K562 (cell line): ENCODE results near the gene FBXL2. TPM values are rescaled to one million over a fixed set of nuclear protein-coding genes. Genes with fewer than 3 reads are reported as not detected.

Experiments used
- ATAC-seq: fragments of 200-7000 bp; cut with Tn5 transposase; 3 replicates; pipeline ENCODE4 v1.9.1; 2020; ENCODE audit warnings: moderate library complexity
- BruUV-seq: library from RNA; stranded (reverse); fragments of 400-500 nt; replicated peaks from 2 replicates; lab custom pipeline; 2021; lab: Mats Ljungman, UMichigan
- CTCF ChIA-PET: fragments of 300-600 bp; formaldehyde crosslinking; extraction: SDS; loops from one replicate; lab custom pipeline; 2021; ENCODE audit warnings: low intra/inter-chr PET ratio; lab: Yijun Ruan, JAX
- POLR2A ChIA-PET: fragments of 300-600, 350-650 bp; sonication (Branson Sonifier 250); formaldehyde crosslinking; extraction: SDS; loops from one replicate; lab custom pipeline; 2021; ENCODE audit warnings: antibody characterized with exemption, inconsistent platforms; lab: Yijun Ruan, JAX
- DNase-seq, 4 experiments: peaks; one replicate each; pipeline versions ENCODE4 v3.0.0 to v3.0.0-alpha.2; 2011 to 2018; ENCODE audit warnings: low spot score in 3 of 4, mixed read lengths in 3 of 4; ENCODE audit errors: extremely low read depth in 1 of 4
- FAIRE-seq: peaks from 2 replicates; lab custom pipeline; 2011; peaks lifted over from hg19 to GRCh38; lab: Jason Lieb, UNC
- H2AFZ ChIP-seq: 2 replicates; pipeline ENCODE4 v1.6.0; 2011; ENCODE audit warnings: low read depth, low read length, control low read depth, inconsistent platforms
- H3K27ac ChIP-seq: fragments of 200-600 bp; 3 replicates; pipeline ENCODE4 v1.8.0; 2011; ENCODE audit warnings: low read depth, mild to moderate bottlenecking, control low read depth, inconsistent platforms, low read length, moderate library complexity, mixed read lengths; ENCODE audit errors: extremely low read depth
- H3K27me3 ChIP-seq, 2 experiments: fragments of 300-600 bp in 1 of 2; 2 replicates in 1 of 2; 3 replicates in 1 of 2; pipeline versions ENCODE4 v1.6.0 to v1.8.0; 2011; ENCODE audit warnings: inconsistent platforms in 2 of 2, low read length in 2 of 2, mild to moderate bottlenecking in 1 of 2, mixed read lengths in 1 of 2, moderate library complexity in 1 of 2; ENCODE audit not compliant: control insufficient read depth in 2 of 2, insufficient read depth in 2 of 2
- H3K36me3 ChIP-seq: fragments of 300-600 bp; 3 replicates; pipeline ENCODE4 v1.8.0; 2011; ENCODE audit warnings: mild to moderate bottlenecking, low read length, inconsistent platforms; ENCODE audit not compliant: control insufficient read depth, insufficient read depth
- H3K4me1 ChIP-seq, 2 experiments: fragments of 200-600 bp in 1 of 2; replicated peaks in 1 of 2; 2 replicates in 1 of 2; 3 replicates in 1 of 2; pipeline versions ENCODE4 v1.5.1 to v1.8.0; 2011; ENCODE audit warnings: inconsistent platforms in 2 of 2, low read length in 2 of 2, mild to moderate bottlenecking in 1 of 2, mixed read lengths in 1 of 2, moderate library complexity in 1 of 2; ENCODE audit not compliant: control insufficient read depth in 2 of 2, insufficient read depth in 2 of 2
- H3K4me2 ChIP-seq: 2 replicates; pipeline ENCODE4 v1.6.1; 2011; ENCODE audit warnings: low read length, control low read depth, inconsistent platforms, mixed read lengths; ENCODE audit not compliant: insufficient read depth
- H3K4me3 ChIP-seq: fragments of 200-600 bp; sonication (generic), shearing (Covaris generic); 2 replicates; pipeline ENCODE4 v1.5.1; 2016; ENCODE audit warnings: control low read depth, inconsistent platforms
- H3K79me2 ChIP-seq: fragments of 200-600 bp; 3 replicates; pipeline ENCODE4 v1.8.0; 2011; ENCODE audit warnings: low read length, inconsistent platforms; ENCODE audit not compliant: control insufficient read depth, insufficient read depth
- H3K9ac ChIP-seq, 2 experiments: 2 replicates each; pipeline versions ENCODE4 v1.6.0 to v1.6.1; 2011; ENCODE audit warnings: low read depth in 2 of 2, low read length in 2 of 2, control low read depth in 1 of 2, inconsistent platforms in 1 of 2, mild to moderate bottlenecking in 1 of 2, mixed read lengths in 1 of 2; ENCODE audit not compliant: insufficient read depth in 1 of 2
- H3K9me1 ChIP-seq: one replicate; pipeline ENCODE4 v1.6.0; 2011; ENCODE audit warnings: inconsistent platforms, mild to moderate bottlenecking, low read length, moderate library complexity; ENCODE audit not compliant: control insufficient read depth, insufficient read depth
- H3K9me3 ChIP-seq: replicated peaks from 2 replicates; pipeline ENCODE4 v1.5.1; 2011; ENCODE audit warnings: low read depth, low read length, inconsistent platforms; ENCODE audit not compliant: control insufficient read depth, insufficient read depth
- H4K20me1 ChIP-seq: replicated peaks from 2 replicates; pipeline ENCODE4 v1.6.1; 2011; ENCODE audit warnings: low read length, inconsistent platforms, mixed read lengths; ENCODE audit not compliant: control insufficient read depth, insufficient read depth
- BACH1 ChIP-seq: fragments of 200-800 bp; sonication (Bioruptor generic); IDR thresholded peaks from 2 replicates; pipeline ENCODE4 v1.6.1; 2016; ENCODE audit warnings: missing genetic modification characterization, missing compliant biosample characterization
- COPS2 ChIP-seq: fragments of 450-650 bp; conservative IDR thresholded peaks from 2 replicates; pipeline ENCODE4 v1.6.1; 2016; ENCODE audit warnings: mild to moderate bottlenecking, moderate library complexity
- E2F3 ChIP-seq: fragments of 250-450 bp; sonication (Bioruptor Pico); IDR thresholded peaks from 2 replicates; pipeline ENCODE4 v1.4.0; 2020; ENCODE audit warnings: mild to moderate bottlenecking
- FIP1L1 ChIP-seq: fragments of 200-400 bp; formaldehyde crosslinking; IDR thresholded peaks from 2 replicates; pipeline ENCODE4 v1.6.1; 2018; ENCODE audit warnings: mild to moderate bottlenecking, low read depth, low read length; ENCODE audit not compliant: poor library complexity, severe bottlenecking
- FOXO4 ChIP-seq: fragments of 450-650 bp; formaldehyde crosslinking; IDR thresholded peaks from 2 replicates; pipeline ENCODE4 v1.4.0; 2020; ENCODE audit warnings: mild to moderate bottlenecking, moderate library complexity
- MCM3 ChIP-seq: fragments of 450-650 bp; IDR thresholded peaks from 2 replicates; pipeline ENCODE4 v1.6.1; 2016
- RBM15 ChIP-seq: fragments of 200-400 bp; formaldehyde crosslinking; IDR thresholded peaks from 2 replicates; pipeline ENCODE4 v1.6.1; 2018; ENCODE audit warnings: mild to moderate bottlenecking, low read length, moderate library complexity; ENCODE audit not compliant: insufficient read depth
- SIRT6 ChIP-seq: IDR thresholded peaks from one replicate; pipeline ENCODE4 v1.6.1; 2012; ENCODE audit warnings: low read depth, mild to moderate bottlenecking, control low read depth, inconsistent platforms, low read length, moderate library complexity
- SRSF3 ChIP-seq: fragments of 200-400 bp; formaldehyde crosslinking; IDR thresholded peaks from 2 replicates; pipeline ENCODE4 v1.6.1; 2016; ENCODE audit warnings: mild to moderate bottlenecking, low read length, moderate library complexity; ENCODE audit not compliant: insufficient read depth
- ZNF124 ChIP-seq: sonication (generic); formaldehyde crosslinking; IDR thresholded peaks from 2 replicates; pipeline ENCODE4 v1.8.1; 2022; ENCODE audit warnings: missing genetic modification reagents
- ZNF639 ChIP-seq, 2 experiments: fragments of 200-800 bp in 1 of 2; sonication (Bioruptor generic) in 1 of 2; sonication (generic) in 1 of 2; formaldehyde crosslinking in 1 of 2; IDR thresholded peaks in 1 of 2; conservative IDR thresholded peaks in 1 of 2; 2 replicates each; pipeline versions ENCODE4 v1.5.0 to v1.6.1; 2016 to 2020; ENCODE audit warnings: missing compliant biosample characterization in 1 of 2, missing genetic modification characterization in 1 of 2, missing genetic modification reagents in 1 of 2
- whole genome bisulfite sequencing: fragments of 100-300 bp; shearing (Covaris generic); methylation state at CpG from one replicate; pipeline ENCODE4 v1.1.6; 2016; ENCODE audit warnings: low coverage, mixed read lengths; ENCODE audit not compliant: insufficient coverage; ENCODE audit errors: missing lambda C conversion rate; 5-methylcytosine and 5-hydroxymethylcytosine counted together
- in situ Hi-C: fragments of 300-500 bp; cut with MboI; formaldehyde crosslinking; loops from 4 replicates; pipeline ENCODE4 v1.15.0; 2018; ENCODE audit warnings: inconsistent platforms, mixed read lengths
- intact Hi-C: fragments of 100-400 bp; cut with micrococcal nuclease; formaldehyde crosslinking; loops from 2 replicates; pipeline ENCODE4 v1.14.2; 2022
- polyA plus RNA-seq, 8 experiments: library from polyadenylated mRNA; depleted of rRNA in 4 of 8; stranded (reverse) in 5 of 8; unstranded in 3 of 8; fragments of >200 nt; fragmentation: Nextera tagmentation in 2 of 8; fragmentation: Illumina TruSeq in 1 of 8; extraction: Ambion mirVana in 2 of 8; extraction: Trizol in 1 of 8; gene quantifications; 2 replicates each; pipeline versions ENCODE4 v1.2.1 to v1.2.3, GENCODE V29; 2011 to 2014; ENCODE audit warnings: inconsistent platforms in 1 of 8, missing spikeins in 1 of 8
- total RNA-seq, 7 experiments: library from RNA; depleted of rRNA in 6 of 7; stranded (reverse); fragments of >200 nt in 6 of 7; fragmentation: Illumina TruSeq in 2 of 7; extraction: Trizol in 2 of 7; gene quantifications; 2 replicates each; pipeline versions ENCODE4 v1.2.1 to v1.2.3, GENCODE V29; 2011 to 2021; ENCODE audit warnings: low replicate concordance in 1 of 7
- TF ChIP-seq, protein P1 (sequence below): sonication (generic); formaldehyde crosslinking; IDR thresholded peaks from 2 replicates; pipeline ENCODE4 v1.8.0; 2022; ENCODE audit warnings: mild to moderate bottlenecking, missing genetic modification reagents

FBXL2 gene
- total and polyA plus RNA-seq, 9 of the 15 experiments (the other 6 are each of a cell fraction or from before 2014, with no cell fraction given): 1.3 to 6.9 (median 1.9) TPM

- no peak for FAIRE-seq
Observed at GRCh38 chr3:33363113-33363800, 86.0 kb downstream of the FBXL2 start.

More at GRCh38 chr3:33363113-33363800, 86.0 kb downstream of the FBXL2 start:
- no peaks in the 10 kb centered on the region for H4K20me1 ChIP-seq
- in situ Hi-C loops: no loop called here
- no peaks in the 10 kb centered on the region for H3K79me2 ChIP-seq
- ChIA-PET CTCF (no interaction called here), POLR2A (interaction anchor here (0.6 to 2.2 kb wide), 3 partner anchors 9 to 93 kb away, joined by 3 to 10 read pairs (median 3); no protein-coding TSS in a partner anchor)
- no peak overlapping the region for H2AFZ ChIP-seq
- 11% methylated on average over 3 of the region's 3 CpGs for WGBS
- TF ChIP-seq MCM3 (no peak), SRSF3 (no peak), SIRT6 (no peak), FOXO4 (CRISPR knock-in tag) (no peak), RBM15 (no peak), E2F3 (CRISPR knock-in tag) (no peak), BACH1 (tag) (no peak), ZNF124 (CRISPR knock-in tag) (no peak), COPS2 (no peak), FIP1L1 (no peak), ZNF639 (CRISPR knock-in tag; conservative IDR thresholded peaks at IDR 0.05 in 1 of 2, IDR thresholded peaks at IDR 0.05 in 1 of 2) (no peak)
- TF ChIP-seq, protein P1, sequence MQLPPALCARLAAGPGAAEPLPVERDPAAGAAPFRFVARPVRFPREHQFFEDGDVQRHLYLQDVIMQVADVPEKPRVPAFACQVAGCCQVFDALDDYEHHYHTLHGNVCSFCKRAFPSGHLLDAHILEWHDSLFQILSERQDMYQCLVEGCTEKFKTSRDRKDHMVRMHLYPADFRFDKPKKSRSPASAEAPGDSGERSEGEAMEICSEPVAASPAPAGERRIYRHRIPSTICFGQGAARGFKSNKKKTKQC (CRISPR knock-in tag): no peak
- no peak overlapping the region for H3K9ac ChIP-seq
- ATAC-seq (no peak), DNase-seq (no peak)
- no peaks in the 10 kb centered on the region for H3K36me3 ChIP-seq
- H3K4me1 ChIP-seq: peaks cover 0 to 5% of the 10 kb centered on the region in 2 experiments; a peak in 2 of 5 replicates
- H3K4me2 ChIP-seq: no peak overlapping the region
- H3K9me3 ChIP-seq: no peaks in the 10 kb centered on the region
- H3K27me3 ChIP-seq: no peaks in the 10 kb centered on the region
- BruUV-seq: no TSS peak
- intact Hi-C loops: no loop called here
- no peak overlapping the region for H3K4me3 ChIP-seq
- no peak overlapping the region for H3K27ac ChIP-seq
- H3K9me1 ChIP-seq: no peaks in the 10 kb centered on the region
